OCI-LY3 (cell line): ENCODE results near the gene SAE1.

ENCODE experiments used
- CTCF ChIP-seq: fragments of 200-600, 300-600 bp; sonication (generic); IDR thresholded peaks from 2 replicates; pipeline ENCODE4 v1.5.1; 2014; ENCODE audit warnings: antibody characterized with exemption, low read length, low read depth
- EZH2phosphoT487 ChIP-seq: fragments of 200-600 bp; shearing (Covaris generic); IDR thresholded peaks from 2 replicates; pipeline ENCODE4 v1.6.1; 2018; ENCODE audit warnings: antibody characterized with exemption, mixed run types, low read depth

GRCh38 chr19:47112997-47113849 lies 17.4 kb upstream of the SAE1 start, which contains the start of gene ZC3H4:
- TF ChIP-seq CTCF (no peak), EZH2phosphoT487 (no peak)
